ENCODE measurements around the gene CACNB4. TPM values are rescaled to one million over a fixed set of nuclear protein-coding genes. Genes with fewer than 3 reads are reported as not detected.

The CACNB4 gene
- total RNA-seq, 4 donors from 2014 or later: 3.5 to 4.8 (median 4.3) TPM

GRCh38 chr2:152083202-152083875 is 15.5 kb downstream of the CACNB4 start:
- H3K27me3 ChIP-seq: no peaks in the 10 kb centered on the region
- TF ChIP-seq CTCF (IDR thresholded peaks at IDR 0.05): no peak
- 66 to 79% methylated on average over 6 of the region's 6 CpGs for WGBS, 2 donors
- H3K36me3 ChIP-seq: no peaks in the 10 kb centered on the region
- H3K27ac ChIP-seq: no peak overlapping the region
- DNase-seq (ENCODE audit: low spot score in 2 of 2): no peak
- no peak overlapping the region for H3K4me3 ChIP-seq
- no peaks in the 10 kb centered on the region for H3K4me1 ChIP-seq
- no peaks in the 10 kb centered on the region for H3K9me3 ChIP-seq

GRCh38 chr2:152078662-152079061 is 20.2 kb downstream of the CACNB4 start:
- Histone ChIP-seq H3K4me1 (no peaks in the 10 kb centered on the region), H3K36me3 (no peaks in the 10 kb centered on the region), H3K9me3 (no peaks in the 10 kb centered on the region), H3K27me3 (no peaks in the 10 kb centered on the region), H3K4me3 (no peak overlapping the region), H3K27ac (no peak overlapping the region)
- no peak for TF ChIP-seq EP300 (IDR thresholded peaks at IDR 0.05)
- TF ChIP-seq POLR2A (IDR thresholded peaks at IDR 0.05): no peak
- TF ChIP-seq CTCF (IDR thresholded peaks at IDR 0.05): no peak
- WGBS, 2 donors: 72 to 75% methylated on average over 2 of the region's 2 CpGs
- no peak for DNase-seq (ENCODE audit: low spot score in 2 of 2)

GRCh38 chr2:152078023-152078422 is 20.8 kb downstream of the CACNB4 start:
- no peaks in the 10 kb centered on the region for H3K27me3 ChIP-seq
- WGBS, 2 donors: 94 to 95% methylated on average over 9 of the region's 9 CpGs

GRCh38 chr2:152075461-152076050 is 23.3 kb downstream of the CACNB4 start:
- H3K27me3 ChIP-seq: no peaks in the 10 kb centered on the region
- H3K4me1 ChIP-seq: no peaks in the 10 kb centered on the region
- no peak overlapping the region for H3K27ac ChIP-seq
- DNase-seq (ENCODE audit: low spot score in 2 of 2): no peak
- no peak overlapping the region for H3K4me3 ChIP-seq
- no peak for TF ChIP-seq EP300 (IDR thresholded peaks at IDR 0.05)
- TF ChIP-seq CTCF (IDR thresholded peaks at IDR 0.05): no peak
- no peak for TF ChIP-seq POLR2A (IDR thresholded peaks at IDR 0.05)
- 53 to 56% methylated on average over 4 of the region's 4 CpGs for WGBS, 2 donors
- H3K36me3 ChIP-seq: no peaks in the 10 kb centered on the region
- H3K9me3 ChIP-seq: no peaks in the 10 kb centered on the region

More at GRCh38 chr2:152078023-152078422, 20.8 kb downstream of the CACNB4 start:
- Histone ChIP-seq H3K27ac (no peak overlapping the region), H3K36me3 (no peaks in the 10 kb centered on the region), H3K4me1 (no peaks in the 10 kb centered on the region), H3K4me3 (no peak overlapping the region), H3K9me3 (no peaks in the 10 kb centered on the region)
- no peak for TF ChIP-seq EP300 (IDR thresholded peaks at IDR 0.05)
- TF ChIP-seq POLR2A (IDR thresholded peaks at IDR 0.05): no peak
- TF ChIP-seq CTCF (IDR thresholded peaks at IDR 0.05): no peak
- DNase-seq (ENCODE audit: low spot score in 2 of 2): no peak

GRCh38 chr2:152072011-152072410 is 26.8 kb downstream of the CACNB4 start:
- no peak overlapping the region for H3K27ac ChIP-seq
- no peaks in the 10 kb centered on the region for H3K9me3 ChIP-seq
- H3K4me3 ChIP-seq: no peak overlapping the region
- WGBS, 2 donors: 76 to 84% methylated on average over 2 of the region's 2 CpGs
- no peaks in the 10 kb centered on the region for H3K27me3 ChIP-seq
- H3K36me3 ChIP-seq: no peaks in the 10 kb centered on the region
- no peak for DNase-seq (ENCODE audit: low spot score in 2 of 2)
- TF ChIP-seq EP300 (IDR thresholded peaks at IDR 0.05) (no peak), POLR2A (IDR thresholded peaks at IDR 0.05) (no peak), CTCF (IDR thresholded peaks at IDR 0.05) (no peak)
- no peaks in the 10 kb centered on the region for H3K4me1 ChIP-seq

Measured in tibial nerve (tissue), 4 donors.